Activated T-cell treated with anti-CD3 and anti-CD28 coated beads, Interleukin-2, amount 50 U/mL, for 72 hours (primary cell): ENCODE results near the gene SLC12A4. TPM values are rescaled to one million over a fixed set of nuclear protein-coding genes. Genes with fewer than 3 reads are reported as not detected.
"Not testable (repeated sequence)": the region's sequence is repeated elsewhere in the genome, so short reads cannot be mapped to it uniquely, and the experiment has no call there.

Experiments used
- ATAC-seq, 2 donors: fragments of 150-1000 bp; cut with Tn5 transposase; replicated peaks in 1 of 2; 2 replicates each; pipeline ENCODE4 v1.10.0; 2021; ENCODE audit warnings: moderate library complexity in 2 of 2, mild to moderate bottlenecking in 1 of 2
- DNase-seq, 2 donors: peaks; one replicate each; pipeline ENCODE4 v3.0.0; 2021 to 2022; ENCODE audit warnings: mixed read lengths in 1 of 2
- H3K27ac Mint-ChIP-seq: one replicate; pipeline ENCODE4 v1.8.0; 2022; ENCODE audit warnings: mild to moderate bottlenecking, moderate library complexity, mixed read lengths
- H3K27me3 Mint-ChIP-seq: one replicate; pipeline ENCODE4 v1.8.0; 2022; ENCODE audit warnings: low read depth, mixed read lengths
- H3K36me3 Mint-ChIP-seq, 2 donors: one replicate each; pipeline ENCODE4 v1.8.0; 2022; ENCODE audit warnings: mixed read lengths in 2 of 2, mild to moderate bottlenecking in 1 of 2; ENCODE audit not compliant: insufficient read depth in 2 of 2
- H3K4me1 Mint-ChIP-seq: one replicate; pipeline ENCODE4 v1.8.0; 2022; ENCODE audit warnings: low read depth, mixed read lengths
- H3K4me3 Mint-ChIP-seq, 2 donors: one replicate each; pipeline ENCODE4 v1.8.0; 2022; ENCODE audit warnings: mild to moderate bottlenecking in 2 of 2, mixed read lengths in 2 of 2, moderate library complexity in 2 of 2
- H3K9me3 Mint-ChIP-seq, 2 donors: one replicate each; pipeline ENCODE4 v1.8.0; 2022; ENCODE audit warnings: mixed read lengths in 2 of 2
- total RNA-seq, 2 donors: library from RNA; stranded (reverse); gene quantifications; one replicate each; pipeline ENCODE4 v1.2.3, GENCODE V29; 2022

SLC12A4 gene
- total RNA-seq, 2 donors from 2014 or later: 32.6 to 34.7 TPM

DNA sequence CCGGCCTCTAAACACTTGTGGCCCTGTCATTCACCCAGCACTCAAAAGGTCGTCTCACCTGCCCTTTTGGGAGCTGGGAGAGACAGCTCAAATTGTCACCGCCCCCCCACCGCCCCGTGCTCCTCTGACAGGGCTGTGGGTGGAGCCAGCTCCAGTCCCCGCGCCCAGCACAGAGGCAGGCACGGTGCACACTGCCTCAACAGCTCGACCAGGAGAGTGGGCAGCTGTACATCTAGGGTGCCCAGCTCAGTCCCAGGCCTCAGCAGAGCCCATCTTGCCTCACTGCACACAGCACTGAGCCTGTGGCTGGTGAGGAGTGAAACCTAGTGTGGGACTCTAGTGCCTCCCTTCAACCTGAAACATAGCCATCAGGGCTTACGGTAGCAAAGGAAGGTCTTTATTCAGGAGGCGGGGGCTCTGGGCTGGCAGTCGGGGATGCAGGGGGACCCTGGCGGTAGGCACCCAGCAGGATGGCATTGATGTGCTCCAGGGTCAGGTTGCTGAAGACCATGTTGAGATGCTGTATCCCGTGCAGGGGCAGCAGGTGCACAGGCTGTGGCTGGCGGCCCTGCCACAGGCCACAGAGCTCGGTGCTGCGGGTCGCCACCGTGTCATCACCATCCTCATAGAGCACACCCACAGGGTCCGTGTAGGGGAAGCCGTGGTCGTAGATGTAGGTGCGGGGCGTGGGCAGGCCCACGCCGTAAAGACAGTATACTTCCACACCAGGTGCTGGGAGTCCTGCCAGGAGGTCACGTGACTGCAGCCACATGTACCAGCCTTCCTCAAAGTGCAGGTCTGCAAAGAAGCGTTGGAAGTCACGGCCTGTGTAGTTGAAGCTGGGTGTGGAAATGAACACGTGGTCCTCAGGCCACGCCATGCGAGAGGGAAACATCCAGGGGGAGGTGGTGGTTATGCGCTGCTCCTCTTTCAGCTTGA, 28.7 kb downstream of the SLC12A4 start:
- peak overlapping the region; percentile 43 to 57 for H3K4me3 Mint-ChIP-seq
- peak overlapping the region; percentile 58 for H3K27ac Mint-ChIP-seq
- peaks cover 48% of the 10 kb centered on the region for H3K4me1 Mint-ChIP-seq
- ATAC-seq (no peak), DNase-seq (peak; percentile 53 to 55)
- no peaks in the 10 kb centered on the region for H3K27me3 Mint-ChIP-seq
- peaks cover 6 to 9% of the 10 kb centered on the region in 2 donors for H3K36me3 Mint-ChIP-seq
- H3K9me3 Mint-ChIP-seq: no peaks in the 10 kb centered on the region

DNA sequence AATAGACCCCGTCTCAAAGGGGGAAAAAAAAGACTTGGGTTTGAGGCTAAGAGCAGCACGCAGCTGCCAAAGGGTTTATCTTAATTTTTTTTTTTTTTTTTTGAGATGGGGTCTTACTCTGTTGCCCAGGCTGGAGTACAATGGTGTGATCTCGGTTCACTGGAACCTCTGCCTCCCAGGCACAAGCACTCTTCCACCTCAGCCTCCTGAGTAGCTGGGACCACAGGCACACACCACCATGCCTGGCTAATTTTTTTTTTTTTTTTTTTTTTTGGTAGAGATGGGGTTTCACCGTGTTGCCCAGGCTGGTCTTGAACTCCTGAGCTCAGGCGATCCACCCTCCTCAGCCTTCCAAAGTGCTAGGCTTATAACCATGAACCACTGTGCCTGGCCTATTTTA, 30.7 kb downstream of the SLC12A4 start:
- not testable (repeated sequence) for H3K27me3 Mint-ChIP-seq, DNase-seq, H3K36me3 Mint-ChIP-seq, ATAC-seq, H3K9me3 Mint-ChIP-seq
- peak overlapping the region; percentile 87 to 100 for H3K4me3 Mint-ChIP-seq
- peaks cover 57% of the 10 kb centered on the region for H3K4me1 Mint-ChIP-seq
- peak overlapping the region; percentile 50 for H3K27ac Mint-ChIP-seq

DNA sequence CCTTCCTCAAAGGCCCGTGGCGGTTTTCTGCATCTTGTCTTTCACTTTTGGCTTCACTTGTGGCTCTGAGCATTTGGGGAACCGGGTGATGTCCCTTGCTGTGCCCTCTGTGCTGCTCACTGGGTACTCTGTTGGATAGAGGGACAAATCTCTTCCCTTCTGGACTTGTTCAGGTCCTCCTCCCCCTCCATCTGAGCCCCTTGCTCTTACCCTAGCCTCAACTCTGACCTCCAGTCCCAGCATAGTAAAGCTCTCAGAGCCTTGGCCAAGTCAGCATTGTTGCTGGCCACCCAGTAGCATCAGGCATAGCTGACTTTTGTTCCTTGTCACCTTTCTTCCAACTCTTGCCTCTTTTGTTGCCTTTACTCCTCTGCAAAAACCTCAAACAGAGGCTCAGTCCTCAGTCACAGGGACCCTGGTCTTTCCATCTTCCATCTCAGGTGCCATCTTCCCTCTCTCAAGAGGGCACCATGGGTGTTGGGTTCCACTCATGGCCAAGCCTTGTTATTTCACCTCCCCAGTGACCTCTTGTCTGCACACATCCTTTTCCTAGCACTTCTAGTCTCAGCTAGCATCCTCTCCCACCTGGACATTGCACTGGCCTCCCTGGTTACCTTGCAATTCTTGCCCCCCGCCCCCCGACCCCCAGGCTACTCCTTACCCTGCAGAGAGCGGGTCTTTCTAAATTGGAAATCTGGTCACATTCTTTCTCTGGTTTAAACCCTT, 31.4 kb downstream of the SLC12A4 start:
- peak overlapping the region; percentile 81 for H3K27ac Mint-ChIP-seq
- peak overlapping the region; percentile 87 to 100 for H3K4me3 Mint-ChIP-seq
- peaks cover 54% of the 10 kb centered on the region for H3K4me1 Mint-ChIP-seq
- no peaks in the 10 kb centered on the region for H3K27me3 Mint-ChIP-seq
- no peaks in the 10 kb centered on the region for H3K9me3 Mint-ChIP-seq
- peaks cover 9 to 11% of the 10 kb centered on the region in 2 donors for H3K36me3 Mint-ChIP-seq
- ATAC-seq (peak; percentile 0 to 6), DNase-seq (peak; percentile 82 to 86)

DNA sequence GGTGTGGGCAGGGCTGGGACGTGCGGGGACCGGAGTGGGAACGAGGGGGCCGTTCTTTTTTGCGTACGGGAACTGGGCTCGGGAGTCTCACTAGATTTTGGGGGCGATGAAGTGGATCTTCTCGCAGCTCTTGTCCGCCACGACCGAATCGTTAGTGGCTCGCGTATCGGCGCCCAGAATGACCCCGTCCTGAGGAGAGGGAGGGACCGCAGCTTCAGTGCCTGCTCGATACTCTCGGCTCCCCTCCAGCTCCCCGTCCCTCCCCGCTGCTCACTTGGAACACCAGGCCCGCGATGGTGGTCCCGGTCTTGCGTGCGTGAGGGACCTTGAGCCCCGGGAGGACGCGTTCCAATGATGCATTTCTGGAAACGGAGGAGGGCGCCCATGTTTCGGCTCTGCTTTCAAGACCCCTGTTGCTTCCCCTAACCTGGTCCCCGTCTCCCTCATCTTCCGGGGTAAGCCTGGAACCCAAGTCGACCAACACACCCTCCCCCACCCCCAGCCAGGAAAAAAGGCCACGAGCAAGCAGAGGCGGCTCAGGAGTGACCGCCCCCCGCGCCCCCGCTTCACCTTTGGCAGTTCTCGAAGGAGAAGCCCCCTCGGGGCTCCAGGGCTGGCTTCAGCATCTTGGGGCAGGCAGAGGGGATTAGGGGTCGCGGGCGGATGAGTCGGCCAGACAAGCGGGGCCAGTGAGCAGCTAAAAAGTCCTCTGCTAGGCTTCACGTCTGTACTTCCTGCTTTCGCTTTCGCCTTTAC, 32.1 kb downstream of the SLC12A4 start, which contains the start of gene PSMB10:
Gene PSMB10 (minus strand): TSS at position 727 of the 756 bp plus-strand sequence. CDS start 101 bp downstream, at position 626.
- Mint-ChIP-seq H3K27ac (peak within 1 kb of the TSS; percentile 81), H3K4me1 (peaks cover 53% of the 10 kb centered on the region), H3K36me3 (peaks cover 9 to 11% of the 10 kb centered on the region in 2 donors), H3K9me3 (no peaks in the 10 kb centered on the region), H3K27me3 (no peaks in the 10 kb centered on the region), H3K4me3 (peak within 1 kb of the TSS; percentile 87 to 100)
- ATAC-seq (peak; percentile 61 to 63), DNase-seq (peak in 1 of 2 donors; percentile 55)

DNA sequence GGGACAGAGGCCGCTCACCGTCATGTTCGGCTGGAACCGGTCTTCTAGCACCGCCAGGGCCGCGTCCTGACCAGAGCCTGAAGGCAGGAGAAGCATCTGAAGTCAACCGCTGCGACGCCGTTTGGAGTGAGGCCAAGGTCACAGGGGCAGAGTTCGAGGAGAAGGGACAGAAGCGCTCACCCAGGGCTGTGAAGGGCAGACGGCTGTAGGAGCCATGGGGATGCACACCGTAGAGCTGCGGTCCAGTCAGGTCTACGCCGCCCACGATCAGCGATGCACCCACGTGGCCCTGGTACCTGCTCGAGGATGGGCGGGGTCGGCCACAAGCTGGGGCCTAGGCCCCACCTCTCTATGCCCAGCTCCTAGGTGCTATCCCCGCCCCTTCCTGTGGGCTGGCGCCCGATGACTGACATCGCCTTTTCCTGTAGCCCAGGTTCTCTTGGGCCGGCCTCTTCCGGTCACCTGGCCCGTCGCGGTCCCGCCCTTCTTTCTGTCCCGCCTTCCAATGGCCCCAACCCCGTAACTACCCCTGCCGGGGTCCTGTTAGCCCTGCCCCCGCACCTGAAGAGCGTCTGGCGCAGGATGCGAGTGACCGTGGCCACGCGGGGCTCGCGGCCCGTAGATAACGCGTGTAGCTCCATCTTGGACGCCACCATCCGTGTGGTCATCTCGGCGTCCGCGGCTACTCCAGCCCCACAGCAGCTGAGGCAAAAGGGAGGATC, 32.9 kb downstream of the SLC12A4 start:
- peak; percentile 94 to 96 for DNase-seq
- Mint-ChIP-seq H3K4me1 (peaks cover 51% of the 10 kb centered on the region), H3K27me3 (no peaks in the 10 kb centered on the region), H3K4me3 (peak overlapping the region; percentile 87 to 100), H3K27ac (peak overlapping the region; percentile 81), H3K36me3 (peaks cover 9 to 11% of the 10 kb centered on the region in 2 donors), H3K9me3 (no peaks in the 10 kb centered on the region)
- ATAC-seq: peak; percentile 91 to 92

DNA sequence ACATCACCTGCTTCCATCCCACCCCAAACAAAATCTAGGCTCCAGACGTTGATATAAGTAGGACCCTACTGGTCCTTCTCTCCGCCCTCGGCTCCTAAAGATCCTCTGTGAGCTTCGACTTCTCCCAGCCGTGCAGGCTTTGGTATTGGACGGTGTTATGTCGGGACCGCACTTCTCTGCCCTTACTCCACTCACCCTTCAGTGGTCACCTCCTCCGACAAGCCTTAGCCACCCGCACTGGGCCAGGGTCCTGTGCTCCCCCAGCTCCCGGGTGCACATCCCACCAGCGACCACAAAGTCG, 33.4 kb downstream of the SLC12A4 start:
- H3K36me3 Mint-ChIP-seq: peaks cover 9 to 11% of the 10 kb centered on the region in 2 donors
- ATAC-seq: no peak
- H3K4me3 Mint-ChIP-seq: peak overlapping the region; percentile 87 to 100
- H3K4me1 Mint-ChIP-seq: peaks cover 46% of the 10 kb centered on the region
- no peaks in the 10 kb centered on the region for H3K27me3 Mint-ChIP-seq
- H3K9me3 Mint-ChIP-seq: no peaks in the 10 kb centered on the region
- DNase-seq: no peak
- H3K27ac Mint-ChIP-seq: peak overlapping the region; percentile 81

DNA sequence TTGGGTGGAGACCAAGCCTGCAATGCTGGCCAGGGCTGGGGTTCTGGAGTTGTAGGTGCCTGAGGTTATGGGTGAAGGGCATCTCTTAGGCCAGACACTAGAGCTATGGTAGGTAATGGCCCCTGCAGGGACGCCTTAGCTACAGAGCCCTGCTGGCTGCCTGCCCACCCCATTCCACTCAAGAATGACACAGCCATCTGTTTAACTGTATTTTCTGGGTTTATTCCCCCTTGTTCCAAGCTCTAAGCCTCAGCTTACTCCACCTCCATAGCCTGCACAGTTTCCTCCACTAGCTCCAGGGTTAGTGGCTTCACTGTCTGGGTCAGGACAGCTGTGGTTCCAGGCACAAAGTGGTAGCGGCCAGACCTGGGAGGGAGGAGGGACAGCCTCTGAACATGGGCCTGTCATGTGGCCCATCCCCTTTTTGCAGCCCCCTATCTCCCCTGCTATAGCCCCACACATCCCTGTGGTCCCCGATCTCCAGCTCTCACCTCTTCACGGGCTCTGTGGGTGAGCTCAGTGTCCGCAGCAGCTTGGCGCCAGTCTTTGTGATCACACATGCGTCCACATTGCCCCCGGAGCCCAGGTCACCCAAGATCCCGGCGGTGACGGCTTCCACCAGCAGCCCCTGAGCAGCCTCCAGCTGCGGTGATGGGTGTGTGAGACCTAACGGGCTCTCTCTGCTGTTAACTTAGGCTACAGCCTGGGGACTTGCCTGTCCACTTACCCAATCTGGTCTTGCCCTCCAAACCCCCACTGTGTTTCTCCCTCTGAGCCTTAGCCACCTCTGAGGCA, 33.9 kb downstream of the SLC12A4 start:
- ATAC-seq (no peak), DNase-seq (no peak)
- Mint-ChIP-seq H3K27ac (peak overlapping the region; percentile 81), H3K36me3 (peaks cover 9 to 11% of the 10 kb centered on the region in 2 donors), H3K9me3 (no peaks in the 10 kb centered on the region), H3K27me3 (no peaks in the 10 kb centered on the region), H3K4me3 (peak overlapping the region; percentile 87 to 100), H3K4me1 (peaks cover 41% of the 10 kb centered on the region)

DNA sequence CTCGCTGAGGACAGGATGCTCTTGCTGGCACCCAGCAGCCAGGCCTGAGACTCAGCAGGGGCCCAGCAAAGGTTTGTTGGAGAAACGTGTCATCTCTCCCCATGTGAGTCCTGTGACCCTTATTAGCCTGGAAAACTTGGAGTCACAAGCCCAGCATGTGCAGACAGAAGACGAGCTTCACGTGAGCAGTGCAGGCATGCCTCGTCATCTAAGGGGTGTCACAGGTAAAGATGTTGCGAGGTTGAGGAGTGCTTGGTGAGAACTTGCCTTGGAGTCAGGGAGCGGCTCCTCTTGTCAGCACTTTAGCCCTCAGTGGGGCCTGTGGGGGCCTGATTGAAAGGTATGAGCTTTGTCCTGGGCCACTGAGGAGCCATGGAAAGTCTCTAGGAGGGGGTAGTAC, 34.6 kb downstream of the SLC12A4 start:
- H3K36me3 Mint-ChIP-seq: peaks cover 9 to 11% of the 10 kb centered on the region in 2 donors
- H3K27me3 Mint-ChIP-seq: no peaks in the 10 kb centered on the region
- peaks cover 34% of the 10 kb centered on the region for H3K4me1 Mint-ChIP-seq
- DNase-seq: no peak
- H3K9me3 Mint-ChIP-seq: no peaks in the 10 kb centered on the region
- ATAC-seq: no peak
- no peak overlapping the region for H3K4me3 Mint-ChIP-seq
- peak overlapping the region; percentile 66 for H3K27ac Mint-ChIP-seq

DNA sequence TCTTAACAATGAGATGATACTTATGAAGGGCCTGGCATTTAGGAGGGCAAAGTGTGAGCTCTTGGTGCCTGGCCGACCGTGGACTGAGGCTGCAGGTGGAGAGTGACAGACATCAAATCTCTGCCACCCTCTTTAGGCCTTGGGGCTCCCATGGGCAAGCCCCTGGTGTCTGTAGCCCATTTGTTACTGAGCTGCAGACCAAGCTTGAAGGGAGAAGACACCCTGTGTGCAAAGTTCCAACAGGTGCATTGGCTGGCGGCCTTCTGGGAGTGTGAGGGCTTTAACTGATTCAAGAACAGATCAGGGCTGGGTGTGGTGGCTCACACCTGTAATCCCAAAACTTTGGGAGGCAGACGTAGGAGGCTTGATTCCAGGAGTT, 36.0 kb downstream of the SLC12A4 start:
- no peaks in the 10 kb centered on the region for H3K27me3 Mint-ChIP-seq
- peaks cover 9 to 11% of the 10 kb centered on the region in 2 donors for H3K36me3 Mint-ChIP-seq
- no peak for ATAC-seq
- H3K4me1 Mint-ChIP-seq: peaks cover 29% of the 10 kb centered on the region
- no peaks in the 10 kb centered on the region for H3K9me3 Mint-ChIP-seq
- no peak overlapping the region for H3K4me3 Mint-ChIP-seq
- no peak for DNase-seq
- no peak overlapping the region for H3K27ac Mint-ChIP-seq

DNA sequence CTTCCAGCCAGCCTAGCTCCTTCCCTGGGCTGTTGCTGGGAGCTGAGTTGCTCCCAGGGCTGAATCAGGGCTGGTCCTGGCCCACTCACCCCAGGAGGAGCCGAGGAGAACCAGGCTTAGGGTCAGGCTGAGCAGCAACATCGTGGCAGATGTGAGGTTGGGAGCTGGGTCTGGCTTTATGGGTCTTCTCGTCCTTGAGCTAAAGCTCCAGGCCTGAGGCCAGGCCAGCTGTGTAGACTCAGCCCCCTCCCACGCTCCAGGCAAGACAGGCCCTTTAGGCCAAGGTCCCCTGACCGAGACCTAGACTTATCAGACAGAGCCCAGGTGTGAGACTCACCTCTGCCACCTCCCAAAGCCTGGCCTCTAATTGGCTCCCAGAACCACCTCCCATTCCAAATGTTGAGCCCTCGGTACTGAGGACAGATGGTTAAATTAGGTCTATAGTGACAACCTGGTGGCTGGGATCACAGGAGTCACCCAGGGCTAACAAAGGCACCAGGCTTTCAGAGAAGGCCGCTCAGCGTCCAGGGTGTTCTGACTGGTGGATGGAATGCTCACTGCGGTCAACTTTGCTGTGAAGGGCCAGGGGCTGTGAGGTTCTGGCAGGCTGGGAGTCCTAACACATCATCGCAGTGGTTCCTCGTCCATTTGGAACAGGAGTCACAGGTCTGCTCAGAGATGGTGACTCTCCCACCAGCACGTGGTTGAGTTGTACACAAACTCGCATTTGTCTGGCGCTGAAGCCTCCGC, 36.5 kb downstream of the SLC12A4 start, which contains the start of gene CTRL:
Gene CTRL (minus strand): TSS at position 151 of the 750 bp plus-strand sequence. CDS start 10 bp downstream, at position 141.
- Mint-ChIP-seq H3K4me1 (peaks cover 23% of the 10 kb centered on the region), H3K27me3 (no peaks in the 10 kb centered on the region), H3K9me3 (no peaks in the 10 kb centered on the region), H3K4me3 (no peak within 1 kb of the TSS), H3K27ac (peak within 1 kb of the TSS; percentile 7), H3K36me3 (peaks cover 9 to 10% of the 10 kb centered on the region in 2 donors)
- no peak for ATAC-seq
- DNase-seq: no peak

DNA sequence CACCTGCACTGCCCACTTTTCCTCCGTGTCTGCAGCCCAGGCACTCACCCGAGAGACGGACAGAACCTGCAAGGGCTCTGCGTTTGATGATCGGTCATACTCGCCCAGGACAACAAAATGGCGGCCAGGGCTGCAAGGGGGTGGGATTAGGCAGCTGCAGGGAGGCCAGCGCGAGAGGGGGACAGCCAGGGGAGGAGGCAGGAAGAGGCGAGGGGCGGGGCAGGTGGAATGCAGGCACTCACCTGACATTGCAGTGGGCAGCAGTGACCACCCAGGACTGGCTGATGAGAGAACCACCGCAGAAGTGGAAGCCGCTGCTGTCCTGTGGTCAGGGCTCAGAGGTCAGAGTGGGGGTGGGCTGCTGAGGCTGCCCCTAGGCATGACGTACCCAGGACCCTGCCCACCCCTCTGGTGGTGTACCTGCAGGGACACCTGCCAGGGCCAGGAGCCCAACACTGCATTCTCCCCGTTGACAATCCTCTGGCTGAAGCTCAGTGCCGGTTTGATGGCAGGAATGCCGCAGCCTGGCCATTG, 37.7 kb downstream of the SLC12A4 start:
- Mint-ChIP-seq H3K4me3 (no peak overlapping the region), H3K27ac (no peak overlapping the region), H3K4me1 (peaks cover 19% of the 10 kb centered on the region), H3K9me3 (no peaks in the 10 kb centered on the region), H3K36me3 (peaks cover 4 to 6% of the 10 kb centered on the region in 2 donors), H3K27me3 (no peaks in the 10 kb centered on the region)
- DNase-seq (no peak), ATAC-seq (no peak)
